H1 (cell line): ENCODE results near the gene ANP32B. TPM values are rescaled to one million over a fixed set of nuclear protein-coding genes. Genes with fewer than 3 reads are reported as not detected.

Experiments used
- CTCF ChIA-PET: fragments of 300-600 bp; sonication (Branson Sonifier 250); formaldehyde crosslinking; loops from one replicate; lab custom pipeline; 2021; ENCODE audit not compliant: partially characterized antibody; lab: Charles Lee
- POLR2A ChIA-PET: fragments of 300-600 bp; sonication (Branson Sonifier 250); formaldehyde crosslinking; loops from one replicate; lab custom pipeline; 2021; ENCODE audit warnings: inconsistent platforms; ENCODE audit not compliant: partially characterized antibody; lab: Charles Lee
- DNase-seq, 2 experiments: peaks; one replicate each; pipeline versions ENCODE4 v3.0.0 to v3.0.0-alpha.2; 2010 to 2022; ENCODE audit warnings: low spot score in 2 of 2, low read depth in 1 of 2, mixed read lengths in 1 of 2
- FAIRE-seq: peaks from 2 replicates; lab custom pipeline; 2011; peaks lifted over from hg19 to GRCh38; lab: Jason Lieb, UNC
- H2AFZ ChIP-seq: 2 replicates; pipeline ENCODE4 v1.8.1; 2012; ENCODE audit warnings: low read length, inconsistent platforms
- H2AK5ac ChIP-seq: 2 replicates; pipeline ENCODE4 v1.6.1; 2013; ENCODE audit warnings: low read depth, low read length
- H2BK120ac ChIP-seq: replicated peaks from 2 replicates; pipeline ENCODE3; 2013; ENCODE audit warnings: low read depth, low read length, inconsistent platforms
- H2BK12ac ChIP-seq: 2 replicates; pipeline ENCODE4 v1.6.1; 2013; ENCODE audit warnings: low read depth, low read length
- H2BK15ac ChIP-seq: 2 replicates; pipeline ENCODE4 v1.6.1; 2013; ENCODE audit warnings: low read length
- H2BK20ac ChIP-seq: 2 replicates; pipeline ENCODE4 v1.6.1; 2013; ENCODE audit warnings: low read length
- H2BK5ac ChIP-seq: 2 replicates; pipeline ENCODE4 v1.6.1; 2013; ENCODE audit warnings: low read depth, low read length
- H3K14ac ChIP-seq: 2 replicates; pipeline ENCODE4 v1.6.1; 2013; ENCODE audit warnings: inconsistent platforms; ENCODE audit not compliant: insufficient read length
- H3K18ac ChIP-seq: 2 replicates; pipeline ENCODE4 v1.6.1; 2013; ENCODE audit warnings: low read length; ENCODE audit errors: extremely low read depth
- H3K23ac ChIP-seq: 2 replicates; pipeline ENCODE4 v1.6.1; 2013; ENCODE audit warnings: inconsistent platforms; ENCODE audit not compliant: insufficient read length
- H3K23me2 ChIP-seq: 2 replicates; pipeline ENCODE4 v1.6.1; 2013; ENCODE audit warnings: low read depth, low read length
- H3K27ac ChIP-seq: 2 replicates; pipeline ENCODE4 v1.6.1; 2011; ENCODE audit warnings: low read depth, low read length, inconsistent platforms
- H3K27me3 ChIP-seq, 4 experiments: replicated peaks in 1 of 4; 1 replicate in 1 of 4; 2 replicates in 3 of 4; pipeline versions ENCODE4 v1.6.1 to v1.8.1; 2011 to 2013; ENCODE audit warnings: low read length in 3 of 4, mild to moderate bottlenecking in 3 of 4, inconsistent platforms in 2 of 4, mixed read lengths in 2 of 4, moderate library complexity in 1 of 4; ENCODE audit not compliant: control insufficient read depth in 3 of 4, insufficient read depth in 3 of 4; ENCODE audit errors: extremely low read depth in 1 of 4
- H3K36me3 ChIP-seq, 4 experiments: 2 replicates each; pipeline versions ENCODE4 v1.6.1 to v1.8.1; 2011 to 2013; ENCODE audit warnings: mild to moderate bottlenecking in 4 of 4, low read length in 3 of 4, moderate library complexity in 2 of 4, control low read depth in 1 of 4, inconsistent platforms in 1 of 4; ENCODE audit not compliant: insufficient read depth in 4 of 4, control insufficient read depth in 2 of 4
- H3K4ac ChIP-seq: replicated peaks from 2 replicates; pipeline ENCODE3; 2013; ENCODE audit warnings: low read length, low read depth, mixed read lengths, inconsistent platforms; ENCODE audit not compliant: insufficient read length
- H3K4me1 ChIP-seq, 4 experiments: replicated peaks in 1 of 4; 1 replicate in 1 of 4; 2 replicates in 3 of 4; pipeline versions ENCODE4 v1.6.1 to v1.8.1; 2011 to 2013; ENCODE audit warnings: low read length in 3 of 4, inconsistent platforms in 2 of 4, mixed read lengths in 1 of 4; ENCODE audit not compliant: insufficient read depth in 4 of 4, control insufficient read depth in 3 of 4
- H3K4me2 ChIP-seq, 2 experiments: 2 replicates each; pipeline versions ENCODE4 v1.6.1 to v1.8.1; 2011 to 2013; ENCODE audit warnings: low read depth in 2 of 2, low read length in 2 of 2, control low read depth in 1 of 2, inconsistent platforms in 1 of 2, mild to moderate bottlenecking in 1 of 2; ENCODE audit not compliant: insufficient read depth in 1 of 2
- H3K4me3 ChIP-seq, 4 experiments: fragments of 200-600, 300-600 bp in 1 of 4; sonication (generic), shearing (Covaris generic), sonication (Bioruptor Twin) in 1 of 4; 2 replicates each; pipeline versions ENCODE4 v1.5.1 to v1.8.1; 2011 to 2016; ENCODE audit warnings: low read length in 4 of 4, low read depth in 3 of 4, control low read depth in 2 of 4, inconsistent platforms in 2 of 4, mild to moderate bottlenecking in 2 of 4, mixed read lengths in 1 of 4, moderate library complexity in 1 of 4; ENCODE audit not compliant: insufficient read depth in 2 of 4; ENCODE audit errors: extremely low read depth in 1 of 4
- H3K56ac ChIP-seq: replicated peaks from 2 replicates; pipeline ENCODE3; 2013; ENCODE audit warnings: low read depth, mild to moderate bottlenecking, mixed read lengths, low read length, inconsistent platforms; ENCODE audit not compliant: insufficient read length
- H3K79me1 ChIP-seq: 2 replicates; pipeline ENCODE4 v1.6.1; 2013; ENCODE audit warnings: low read depth, low read length, control low read depth
- H3K79me2 ChIP-seq, 2 experiments: 2 replicates each; pipeline versions ENCODE4 v1.6.1 to v1.8.1; 2012 to 2013; ENCODE audit warnings: low read length in 2 of 2, mild to moderate bottlenecking in 2 of 2, inconsistent platforms in 1 of 2; ENCODE audit not compliant: insufficient read depth in 2 of 2, control insufficient read depth in 1 of 2
- H3K9ac ChIP-seq, 4 experiments: replicated peaks in 1 of 4; 1 replicate in 1 of 4; 2 replicates in 3 of 4; pipeline versions ENCODE4 v1.6.1 to v1.8.1; 2011 to 2013; ENCODE audit warnings: low read depth in 3 of 4, low read length in 3 of 4, control low read depth in 2 of 4, mild to moderate bottlenecking in 2 of 4, moderate library complexity in 2 of 4, inconsistent platforms in 1 of 4; ENCODE audit errors: extremely low read depth in 1 of 4
- H3K9me3 ChIP-seq, 2 experiments: 2 replicates each; pipeline versions ENCODE4 v1.6.1 to v1.8.1; 2012 to 2013; ENCODE audit warnings: mild to moderate bottlenecking in 2 of 2, moderate library complexity in 2 of 2, control low read depth in 1 of 2, inconsistent platforms in 1 of 2, low read depth in 1 of 2, low read length in 1 of 2, mixed read lengths in 1 of 2; ENCODE audit not compliant: insufficient read depth in 2 of 2
- H4K20me1 ChIP-seq, 2 experiments: replicated peaks in 1 of 2; 2 replicates each; pipeline versions ENCODE3 to v1.8.1; 2011 to 2013; ENCODE audit warnings: inconsistent platforms in 2 of 2, low read length in 2 of 2, mild to moderate bottlenecking in 1 of 2; ENCODE audit not compliant: insufficient read depth in 2 of 2, control insufficient read depth in 1 of 2
- H4K5ac ChIP-seq: 2 replicates; pipeline ENCODE4 v1.6.1; 2013; ENCODE audit warnings: low read length, low read depth, mixed read lengths, inconsistent platforms; ENCODE audit not compliant: insufficient read length
- H4K8ac ChIP-seq: 2 replicates; pipeline ENCODE4 v1.8.0; 2013; ENCODE audit warnings: mild to moderate bottlenecking, moderate library complexity, low read length, inconsistent platforms; ENCODE audit not compliant: insufficient read depth; ENCODE audit errors: extremely low read depth
- H4K91ac ChIP-seq: replicated peaks from 2 replicates; pipeline ENCODE3; 2013; ENCODE audit warnings: low read length, mixed read lengths, inconsistent platforms; ENCODE audit not compliant: insufficient read length
- BACH1 ChIP-seq: IDR thresholded peaks from 2 replicates; pipeline ENCODE4 v1.6.1; 2012; ENCODE audit warnings: low read length, improper control_type of control experiment
- CEBPB ChIP-seq: IDR thresholded peaks from 2 replicates; pipeline ENCODE4 v1.6.1; 2012; ENCODE audit warnings: low read depth, low read length
- EZH2 ChIP-seq: fragments of 200-600 bp; sonication (generic); IDR thresholded peaks from 2 replicates; pipeline ENCODE4 v1.7.1; 2012; ENCODE audit warnings: low read depth, mild to moderate bottlenecking, moderate library complexity, low read length, inconsistent platforms; ENCODE audit not compliant: severe bottlenecking
- KDM1A ChIP-seq: fragments of 200-600, 300-600 bp; sonication (generic); IDR thresholded peaks from 2 replicates; pipeline ENCODE4 v1.7.1; 2016; ENCODE audit warnings: mild to moderate bottlenecking, low read length, borderline replicate concordance
- KDM5A ChIP-seq: fragments of 200-600 bp; IDR thresholded peaks from 2 replicates; pipeline ENCODE4 v1.7.1; 2012; ENCODE audit warnings: mild to moderate bottlenecking, low read length, inconsistent platforms, mixed read lengths
- NRF1 ChIP-seq: IDR thresholded peaks from 2 replicates; pipeline ENCODE4 v1.6.1; 2011; ENCODE audit warnings: mild to moderate bottlenecking, low read depth, low read length, improper control_type of control experiment
- SIX5 ChIP-seq: IDR thresholded peaks from 2 replicates; pipeline ENCODE4 v1.6.1; 2011; ENCODE audit warnings: mild to moderate bottlenecking, low read depth, low read length
- TAF1 ChIP-seq: IDR thresholded peaks from 2 replicates; pipeline ENCODE4 v1.6.1; 2011; ENCODE audit warnings: mild to moderate bottlenecking, low read depth, low read length
- ZNF274 ChIP-seq: IDR thresholded peaks from 2 replicates; pipeline ENCODE4 v1.7.0; 2012; ENCODE audit warnings: low read length, borderline replicate concordance; ENCODE audit errors: extremely low read depth
- polyA plus RNA-seq, 7 experiments: library from polyadenylated mRNA; depleted of rRNA in 3 of 7; stranded (reverse) in 5 of 7; unstranded in 2 of 7; fragments of >200 nt in 5 of 7; fragments of 200-250 nt in 2 of 7; gene quantifications; 1 replicate in 5 of 7; 2 replicates in 1 of 7; 4 replicates in 1 of 7; pipeline versions ENCODE4 v1.2.1 to v1.2.3, GENCODE V29; 2011 to 2013; ENCODE audit warnings: missing spikeins in 2 of 7, mixed read lengths in 2 of 7
- total RNA-seq: library from RNA; stranded (reverse); fragmentation: NEBNext Ultra II Directional; extraction: Animal tissue kit (Norgen Biotek cat#: 25700); gene quantifications from 2 replicates; pipeline ENCODE4 v1.2.1, GENCODE V29; 2021

Gene ANP32B
- total and polyA plus RNA-seq, 2 of the 8 experiments (the other 6 are each of a cell fraction or from before 2014, with no cell fraction given): 7.6 to 88.1 TPM

DNA sequence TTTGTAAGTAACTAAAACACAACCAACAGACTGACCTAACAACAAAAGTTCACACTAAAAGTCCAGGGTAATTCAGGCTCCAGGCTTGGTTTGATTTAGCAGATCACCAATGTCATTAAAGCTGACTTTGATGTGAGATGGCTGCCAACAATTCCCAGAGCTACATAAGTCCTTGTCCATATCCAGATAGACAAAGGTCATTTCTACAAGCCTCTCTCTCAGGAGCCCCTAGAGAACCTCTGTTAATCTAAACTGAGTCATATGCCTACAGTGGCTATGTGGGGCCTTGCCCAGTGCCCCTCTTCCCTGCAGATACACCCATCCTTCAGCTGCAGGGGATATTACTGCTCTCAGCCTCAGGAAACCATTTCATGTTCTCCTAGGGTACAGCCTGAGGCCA, 18.2 kb upstream of the ANP32B start:
- Histone ChIP-seq H3K14ac (no peak overlapping the region), H3K56ac (no peak overlapping the region), H3K18ac (no peak overlapping the region), H3K9me3 (no peaks in the 10 kb centered on the region), H3K23ac (no peak overlapping the region), H3K36me3 (no peaks in the 10 kb centered on the region), H3K23me2 (no peaks in the 10 kb centered on the region), H3K27ac (no peak overlapping the region), H3K4me3 (no peak overlapping the region), H2AFZ (no peak overlapping the region), H2BK15ac (no peak overlapping the region), H2BK12ac (no peak overlapping the region), H4K8ac (no peak overlapping the region), H2BK20ac (no peak overlapping the region), H3K79me1 (no peaks in the 10 kb centered on the region), H2BK120ac (no peak overlapping the region), H3K4me1 (no peaks in the 10 kb centered on the region), H2AK5ac (no peak overlapping the region), H4K20me1 (no peaks in the 10 kb centered on the region), H3K4ac (no peak overlapping the region), H3K27me3 (peaks cover 0 to 3% (median 0%) of the 10 kb centered on the region in 4 experiments; a peak in 4 of 7 replicates), H4K91ac (no peak overlapping the region), H4K5ac (no peak overlapping the region), H3K79me2 (no peaks in the 10 kb centered on the region), H2BK5ac (no peak overlapping the region), H3K9ac (no peak overlapping the region), H3K4me2 (no peak overlapping the region)
- ChIA-PET POLR2A (no interaction called here), CTCF (interaction anchor here (0.5 to 2.0 kb wide), 3 partner anchors 10 to 232 kb away, joined by 4 to 8 read pairs (median 5); no protein-coding TSS in a partner anchor)
- DNase-seq (no peak), FAIRE-seq (no peak)
- no peak for TF ChIP-seq BACH1
- no peak for TF ChIP-seq KDM5A
- no peak for TF ChIP-seq CEBPB
- no peak for TF ChIP-seq KDM1A
- no peak for TF ChIP-seq EZH2
- TF ChIP-seq SIX5: no peak
- TF ChIP-seq ZNF274: no peak
- TF ChIP-seq NRF1: no peak
- TF ChIP-seq TAF1: no peak
